ENCODE measurements around the gene ACO2. TPM values are rescaled to one million over a fixed set of nuclear protein-coding genes. Genes with fewer than 3 reads are reported as not detected.

The ACO2 gene
- total RNA-seq, 1 experiment from 2014 or later, result 90.5 TPM

DNA sequence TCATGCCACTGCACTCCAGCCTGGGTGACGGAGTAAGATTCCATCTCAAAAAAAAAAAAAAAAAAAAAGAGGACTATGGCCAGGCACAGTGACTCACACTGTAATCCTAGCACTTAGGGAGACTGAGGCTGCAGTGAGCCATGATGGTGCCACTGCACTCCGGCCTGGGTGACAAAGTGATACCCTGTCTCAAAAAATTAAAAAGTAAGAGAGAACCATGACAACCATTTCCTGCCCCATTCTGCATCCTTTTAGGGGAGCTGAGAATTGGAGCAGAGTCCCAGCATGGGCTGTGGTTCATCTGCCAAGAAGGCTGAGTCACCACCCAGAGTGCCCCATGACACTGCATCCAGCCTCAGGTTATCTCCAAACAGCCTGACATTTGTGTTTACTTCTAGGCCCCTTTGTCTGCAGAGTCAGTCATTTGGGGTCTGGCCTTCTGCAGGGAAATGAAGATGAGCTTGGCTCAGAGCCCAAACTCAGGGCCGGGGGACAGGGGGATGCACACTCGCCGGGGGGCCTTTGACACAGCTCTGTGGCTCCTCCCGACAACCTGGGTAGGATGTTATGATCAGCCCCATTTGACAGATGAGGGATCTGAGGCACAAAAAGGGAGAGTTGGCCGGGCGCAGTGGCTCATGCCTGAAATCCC lies 96.6 kb downstream of the ACO2 start:
- DNase-seq, result no peak
- CTCF ChIA-PET, result interaction anchor here (0.6 kb wide), 1 partner anchor 41 kb away, joined by 3 read pairs; no protein-coding TSS in a partner anchor
- Histone ChIP-seq H3K36me3 (ENCODE audit: control insufficient read depth, insufficient read depth, low read length) (no peaks in the 10 kb centered on the region), H3K27me3 (replicated peaks; ENCODE audit: control insufficient read depth, insufficient read depth, low read length) (no peaks in the 10 kb centered on the region), H3K9me3 (no peaks in the 10 kb centered on the region), H3K4me3 (ENCODE audit: low read depth, low read length) (no peak overlapping the region), H3K4me1 (peaks cover 5% of the 10 kb centered on the region; the same call in 1 of the 2 replicates)
- POLR2A ChIA-PET, result interaction anchor here (1.2 kb wide), 1 partner anchor 24 kb away, joined by 3 read pairs; the partner anchor contains the start of gene PMM1
- peaks cover 8% of the 10 kb centered on the region for H3K4me1 Mint-ChIP-seq (ENCODE audit: low read depth, unreplicated experiment)
- no peaks in the 10 kb centered on the region for H3K36me3 Mint-ChIP-seq (ENCODE audit: insufficient read depth, unreplicated experiment)
- no TSS peak for BruUV-seq (replicated peaks)
- no peaks in the 10 kb centered on the region for H3K9me3 Mint-ChIP-seq (ENCODE audit: unreplicated experiment)
- intact Hi-C loops (cut with micrococcal nuclease; ENCODE audit: unreplicated experiment), result no loop called here
- no peak overlapping the region for H3K4me3 Mint-ChIP-seq (ENCODE audit: unreplicated experiment)
- no peaks in the 10 kb centered on the region for H3K27me3 Mint-ChIP-seq (ENCODE audit: insufficient read depth, unreplicated experiment)
- TF ChIP-seq, protein P1, sequence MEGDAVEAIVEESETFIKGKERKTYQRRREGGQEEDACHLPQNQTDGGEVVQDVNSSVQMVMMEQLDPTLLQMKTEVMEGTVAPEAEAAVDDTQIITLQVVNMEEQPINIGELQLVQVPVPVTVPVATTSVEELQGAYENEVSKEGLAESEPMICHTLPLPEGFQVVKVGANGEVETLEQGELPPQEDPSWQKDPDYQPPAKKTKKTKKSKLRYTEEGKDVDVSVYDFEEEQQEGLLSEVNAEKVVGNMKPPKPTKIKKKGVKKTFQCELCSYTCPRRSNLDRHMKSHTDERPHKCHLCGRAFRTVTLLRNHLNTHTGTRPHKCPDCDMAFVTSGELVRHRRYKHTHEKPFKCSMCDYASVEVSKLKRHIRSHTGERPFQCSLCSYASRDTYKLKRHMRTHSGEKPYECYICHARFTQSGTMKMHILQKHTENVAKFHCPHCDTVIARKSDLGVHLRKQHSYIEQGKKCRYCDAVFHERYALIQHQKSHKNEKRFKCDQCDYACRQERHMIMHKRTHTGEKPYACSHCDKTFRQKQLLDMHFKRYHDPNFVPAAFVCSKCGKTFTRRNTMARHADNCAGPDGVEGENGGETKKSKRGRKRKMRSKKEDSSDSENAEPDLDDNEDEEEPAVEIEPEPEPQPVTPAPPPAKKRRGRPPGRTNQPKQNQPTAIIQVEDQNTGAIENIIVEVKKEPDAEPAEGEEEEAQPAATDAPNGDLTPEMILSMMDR (IDR thresholded peaks at IDR 0.05; ENCODE audit: insufficient read depth in 1 of 2, low read depth in 1 of 2, low read length in 1 of 2, severe bottlenecking in 1 of 2, unreplicated experiment in 1 of 2), result no peak
- H3K27ac Mint-ChIP-seq (ENCODE audit: unreplicated experiment), result no peak overlapping the region

DNA sequence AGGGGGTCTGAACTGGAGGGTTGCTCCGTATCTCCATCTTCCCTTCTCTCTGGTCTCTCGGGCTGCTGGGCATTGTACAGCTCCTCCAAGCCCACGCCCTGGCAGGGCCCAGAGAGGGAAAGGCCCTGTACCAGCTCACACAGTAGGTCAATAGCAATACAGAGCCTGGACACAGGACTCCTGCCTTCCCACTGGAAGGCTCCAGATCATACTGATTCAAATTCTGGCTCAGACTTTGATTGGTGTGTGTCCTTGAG lies 98.5 kb downstream of the ACO2 start:
- peaks cover 6% of the 10 kb centered on the region for H3K9me3 Mint-ChIP-seq (ENCODE audit: unreplicated experiment)
- no peak overlapping the region for H3K27ac Mint-ChIP-seq (ENCODE audit: unreplicated experiment)
- no peak overlapping the region for H3K4me3 ChIP-seq (ENCODE audit: low read depth, low read length)
- no peaks in the 10 kb centered on the region for H3K27me3 ChIP-seq (replicated peaks; ENCODE audit: control insufficient read depth, insufficient read depth, low read length)
- intact Hi-C loops (cut with micrococcal nuclease; ENCODE audit: unreplicated experiment), result no loop called here
- ChIA-PET CTCF (interaction anchor here (0.6 kb wide), 1 partner anchor 45 kb away, joined by 3 read pairs; no protein-coding TSS in a partner anchor), POLR2A (no interaction called here)
- H3K36me3 ChIP-seq (ENCODE audit: control insufficient read depth, insufficient read depth, low read length), result no peaks in the 10 kb centered on the region
- no peak overlapping the region for H3K4me3 Mint-ChIP-seq (ENCODE audit: unreplicated experiment)
- H3K4me1 Mint-ChIP-seq (ENCODE audit: low read depth, unreplicated experiment), result no peaks in the 10 kb centered on the region
- H3K36me3 Mint-ChIP-seq (ENCODE audit: insufficient read depth, unreplicated experiment), result no peaks in the 10 kb centered on the region
- DNase-seq, result no peak
- TF ChIP-seq, protein P1 (IDR thresholded peaks at IDR 0.05; ENCODE audit: insufficient read depth in 1 of 2, low read depth in 1 of 2, low read length in 1 of 2, severe bottlenecking in 1 of 2, unreplicated experiment in 1 of 2), result no peak
- no peaks in the 10 kb centered on the region for H3K27me3 Mint-ChIP-seq (ENCODE audit: insufficient read depth, unreplicated experiment)
- no peaks in the 10 kb centered on the region for H3K9me3 ChIP-seq
- peaks cover 5% of the 10 kb centered on the region; the same call in 1 of the 2 replicates for H3K4me1 ChIP-seq
- no TSS peak for BruUV-seq (replicated peaks)

DNA sequence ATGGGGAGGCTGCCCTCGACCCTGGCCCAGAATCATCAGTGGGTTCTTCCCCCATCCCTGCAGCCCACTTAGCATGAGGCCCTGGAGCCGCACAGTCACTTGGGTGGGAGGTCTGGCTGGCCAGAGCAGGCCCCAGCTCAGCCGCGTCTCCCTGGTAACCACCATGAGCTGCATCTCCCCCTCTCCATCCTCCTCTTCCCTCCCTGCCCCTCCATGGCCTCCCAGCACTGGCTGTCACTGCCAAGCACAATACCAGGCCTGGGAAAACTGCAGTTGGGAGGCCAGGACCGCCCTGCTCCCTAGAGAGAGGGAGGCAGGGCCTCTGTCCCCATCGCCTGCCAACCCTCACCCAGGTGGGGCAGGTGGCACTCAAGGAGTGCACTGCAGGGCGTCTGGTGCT lies 99.9 kb downstream of the ACO2 start:
- H3K4me1 Mint-ChIP-seq (ENCODE audit: low read depth, unreplicated experiment), result no peaks in the 10 kb centered on the region
- intact Hi-C loops (cut with micrococcal nuclease; ENCODE audit: unreplicated experiment), result no loop called here
- POLR2A ChIA-PET, result interaction anchor here (0.6 kb wide), 1 partner anchor 46 kb away, joined by 8 read pairs; no protein-coding TSS in a partner anchor

More for the DNA sequence above, 99.9 kb downstream of the ACO2 start:
- Histone ChIP-seq H3K9me3 (no peaks in the 10 kb centered on the region), H3K4me1 (peaks cover 5% of the 10 kb centered on the region; the same call in 1 of the 2 replicates), H3K36me3 (ENCODE audit: control insufficient read depth, insufficient read depth, low read length) (no peaks in the 10 kb centered on the region), H3K4me3 (ENCODE audit: low read depth, low read length) (no peak overlapping the region), H3K27me3 (replicated peaks; ENCODE audit: control insufficient read depth, insufficient read depth, low read length) (no peaks in the 10 kb centered on the region)
- Mint-ChIP-seq H3K9me3 (ENCODE audit: unreplicated experiment) (peaks cover 10% of the 10 kb centered on the region), H3K27ac (ENCODE audit: unreplicated experiment) (no peak overlapping the region), H3K36me3 (ENCODE audit: insufficient read depth, unreplicated experiment) (no peaks in the 10 kb centered on the region), H3K27me3 (ENCODE audit: insufficient read depth, unreplicated experiment) (no peaks in the 10 kb centered on the region), H3K4me3 (ENCODE audit: unreplicated experiment) (no peak overlapping the region)
- no TSS peak for BruUV-seq (replicated peaks)
- TF ChIP-seq, protein P1 (IDR thresholded peaks at IDR 0.05; ENCODE audit: insufficient read depth in 1 of 2, low read depth in 1 of 2, low read length in 1 of 2, severe bottlenecking in 1 of 2, unreplicated experiment in 1 of 2), result no peak
- DNase-seq, result no peak
- CTCF ChIA-PET, result no interaction called here
